Panc1 (cell line): ENCODE measurements around the gene PMPCA. TPM values are rescaled to one million over a fixed set of nuclear protein-coding genes. Genes with fewer than 3 reads are reported as not detected.

Source experiments
- ATAC-seq: fragments of 200-7000 bp; cut with Tn5 transposase; 2 replicates; pipeline ENCODE4 v1.9.1; 2020; ENCODE audit warnings: mild to moderate bottlenecking, moderate library complexity
- BruUV-seq: library from RNA; stranded (reverse); fragments of 400-500 nt; replicated peaks from 2 replicates; lab custom pipeline; 2021; lab: Mats Ljungman, UMichigan
- CTCF ChIA-PET: fragments of 300-600 bp; sonication (Branson Sonifier 250); formaldehyde crosslinking; loops from one replicate; lab custom pipeline; 2022; ENCODE audit warnings: antibody characterized with exemption; lab: Charles Lee
- POLR2A ChIA-PET: fragments of 300-600 bp; sonication (Branson Sonifier 250); formaldehyde crosslinking; loops from one replicate; lab custom pipeline; 2022; ENCODE audit warnings: antibody characterized with exemption; lab: Charles Lee
- DNase-seq: peaks from one replicate; pipeline ENCODE4 v3.0.0-alpha.2; 2010; ENCODE audit warnings: low read depth, low spot score
- H3K27ac ChIP-seq: 2 replicates; pipeline ENCODE4 v1.5.1; 2011; ENCODE audit warnings: mild to moderate bottlenecking, low read length, inconsistent platforms
- H3K27me3 ChIP-seq: fragments of 200-500 bp; sonication (Bioruptor generic); 2 replicates; pipeline ENCODE4 v1.6.0; 2014; ENCODE audit warnings: low read length, inconsistent platforms; ENCODE audit not compliant: control insufficient read depth, insufficient read depth
- H3K36me3 ChIP-seq: fragments of 200-500 bp; sonication (Bioruptor generic); 2 replicates; pipeline ENCODE4 v1.5.1; 2014; ENCODE audit warnings: inconsistent platforms, mild to moderate bottlenecking, low read length, moderate library complexity; ENCODE audit not compliant: control insufficient read depth, insufficient read depth
- H3K4me1 ChIP-seq: 2 replicates; pipeline ENCODE4 v1.5.1; 2011; ENCODE audit warnings: inconsistent platforms, mild to moderate bottlenecking, low read length, moderate library complexity; ENCODE audit not compliant: control insufficient read depth, insufficient read depth
- H3K4me3 ChIP-seq, 2 experiments: 2 replicates each; pipeline ENCODE4 v1.5.1; 2011 to 2012; ENCODE audit warnings: low read depth in 2 of 2, low read length in 2 of 2, mild to moderate bottlenecking in 2 of 2, inconsistent platforms in 1 of 2, moderate library complexity in 1 of 2
- H3K9me3 ChIP-seq: fragments of 200-500 bp; sonication (Bioruptor generic); 2 replicates; pipeline ENCODE4 v1.5.1; 2014; ENCODE audit warnings: low read depth, mild to moderate bottlenecking, inconsistent platforms, low read length, moderate library complexity; ENCODE audit not compliant: control insufficient read depth, insufficient read depth
- CTCF ChIP-seq: fragments of 450-650 bp; IDR thresholded peaks from 2 replicates; pipeline ENCODE4 v1.5.1; 2017; ENCODE audit warnings: mild to moderate bottlenecking
- POLR2AphosphoS5 ChIP-seq: IDR thresholded peaks from 2 replicates; pipeline ENCODE4 v1.6.1; 2012; ENCODE audit warnings: mild to moderate bottlenecking, low read depth, low read length, moderate library complexity
- REST ChIP-seq, 2 experiments: IDR thresholded peaks; 2 replicates each; pipeline ENCODE4 v1.6.1; 2011 to 2012; ENCODE audit warnings: low read depth in 2 of 2, control low read depth in 1 of 2, low read length in 1 of 2, mild to moderate bottlenecking in 1 of 2, moderate library complexity in 1 of 2; ENCODE audit not compliant: insufficient read depth in 1 of 2
- SIN3A ChIP-seq: IDR thresholded peaks from 2 replicates; pipeline ENCODE4 v1.6.1; 2012; ENCODE audit warnings: low read depth, mild to moderate bottlenecking, low read length, moderate library complexity, borderline replicate concordance; ENCODE audit not compliant: insufficient read depth
- TCF7L2 ChIP-seq: IDR thresholded peaks from 2 replicates; pipeline ENCODE4 v1.6.1; 2011; ENCODE audit warnings: mild to moderate bottlenecking, low read depth, low read length, inconsistent platforms
- in situ Hi-C: cut with HindIII; loops from 2 replicates; pipeline ENCODE4 v1.10.0; 2016; ENCODE audit warnings: low sequenced_read_pairs, low pct_unique_long_range_greater_than_20kb
- intact Hi-C: fragments of 100-400 bp; cut with micrococcal nuclease; formaldehyde crosslinking; loops from one replicate; pipeline ENCODE4 v1.10.0; 2022; ENCODE audit not compliant: unreplicated experiment
- total RNA-seq: library from RNA; stranded (reverse); gene quantifications from one replicate; pipeline ENCODE4 v1.2.1, GENCODE V29; 2021; ENCODE audit not compliant: unreplicated experiment

The PMPCA gene
- total RNA-seq, 1 experiment from 2014 or later = 60.9 TPM

DNA sequence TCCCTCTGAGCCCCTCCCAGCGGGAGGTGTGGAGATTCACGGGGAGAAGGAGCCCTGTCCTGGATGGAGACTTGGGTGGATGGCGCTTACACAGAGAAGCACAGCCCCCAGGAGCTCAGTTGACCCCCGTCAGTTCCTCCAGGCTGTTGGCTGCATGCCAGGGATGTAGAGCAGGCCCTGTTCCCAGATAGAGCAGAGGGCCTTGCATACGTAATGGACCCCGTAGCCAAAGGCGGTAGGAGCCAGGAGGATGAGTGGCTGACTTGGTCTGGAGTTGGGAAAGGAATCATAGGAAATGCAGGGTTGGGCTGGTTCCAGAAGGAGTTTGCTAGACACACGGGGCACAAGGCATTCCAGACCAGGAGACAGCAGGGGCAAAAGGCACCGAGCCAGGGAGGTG is 2.5 kb downstream of the PMPCA start:
- BruUV-seq = no TSS peak
- no peak for TF ChIP-seq POLR2AphosphoS5
- TF ChIP-seq SIN3A = no peak
- TF ChIP-seq CTCF = no peak
- no peak for TF ChIP-seq REST (IDR thresholded peaks at IDR 0.05; ENCODE audit: insufficient read depth in 1 of 2, low read depth in 2 of 2, low read length in 1 of 2)
- TF ChIP-seq TCF7L2 = no peak
- H3K4me3 ChIP-seq = no peak overlapping the region
- peaks cover 15% of the 10 kb centered on the region for H3K36me3 ChIP-seq
- intact Hi-C loops (no loop called here), in situ Hi-C loops (no loop called here)
- ChIA-PET POLR2A (no interaction called here), CTCF (no interaction called here)
- DNase-seq = no peak
- no peak for ATAC-seq
- H3K9me3 ChIP-seq = no peaks in the 10 kb centered on the region
- no peak overlapping the region for H3K27ac ChIP-seq
- H3K4me1 ChIP-seq = peaks cover 6% of the 10 kb centered on the region
- H3K27me3 ChIP-seq = no peaks in the 10 kb centered on the region

- TF ChIP-seq CTCF = no peak
- no peak for TF ChIP-seq SIN3A
- Histone ChIP-seq H3K9me3 (no peaks in the 10 kb centered on the region), H3K36me3 (peaks cover 6% of the 10 kb centered on the region), H3K4me1 (peaks cover 4% of the 10 kb centered on the region; the same call in 1 of the 2 replicates), H3K27ac (no peak overlapping the region), H3K4me3 (no peak overlapping the region), H3K27me3 (no peaks in the 10 kb centered on the region)
- DNase-seq (no peak), ATAC-seq (no peak)
- in situ Hi-C loops (no loop called here), intact Hi-C loops (no loop called here)
- ChIA-PET CTCF (no interaction called here), POLR2A (no interaction called here)
- no TSS peak for BruUV-seq
These were observed 6.0 kb downstream of the PMPCA start for GRCh38 chr9:136416427-136416826.
